SK-N-SH (cell line): ENCODE measurements around the gene ZNF438.

Source experiments
- CHD2 ChIP-seq: fragments of 150-350 bp; IDR thresholded peaks from 2 replicates; pipeline ENCODE4 v1.6.1; 2018; ENCODE audit warnings: low read length; ENCODE audit not compliant: partially characterized antibody
- CTCF ChIP-seq: fragments of 200-600 bp; sonication (generic); IDR thresholded peaks from 2 replicates; pipeline ENCODE4 v1.6.1; 2017; ENCODE audit warnings: antibody characterized with exemption, mild to moderate bottlenecking, moderate library complexity
- EP300 ChIP-seq, 2 experiments: IDR thresholded peaks; 2 replicates each; pipeline versions ENCODE4 v1.4.0 to v1.6.1; 2012; ENCODE audit warnings: borderline replicate concordance in 1 of 2, low read depth in 1 of 2, low read length in 1 of 2
- EZH2phosphoT487 ChIP-seq: fragments of 200-600 bp; sonication (generic); IDR thresholded peaks from 2 replicates; pipeline ENCODE4 v1.6.1; 2017; ENCODE audit warnings: low read depth, mixed run types, mild to moderate bottlenecking, antibody characterized with exemption, moderate library complexity, borderline replicate concordance
- FOXJ3 ChIP-seq: sonication (generic); formaldehyde crosslinking; IDR thresholded peaks from 2 replicates; pipeline ENCODE4 v1.5.1; 2020; ENCODE audit warnings: mild to moderate bottlenecking, missing genetic modification reagents
- MAX ChIP-seq: IDR thresholded peaks from 2 replicates; pipeline ENCODE4 v1.4.0; 2012; ENCODE audit warnings: low read depth
- MXI1 ChIP-seq: IDR thresholded peaks from 2 replicates; pipeline ENCODE4 v1.6.1; 2012; ENCODE audit warnings: mild to moderate bottlenecking, low read depth, low read length, improper control_type of control experiment
- POLR2AphosphoS5 ChIP-seq: IDR thresholded peaks from 2 replicates; pipeline ENCODE4 v1.6.1; 2012; ENCODE audit warnings: low read depth, low read length
- RCOR1 ChIP-seq: fragments of 150-350 bp; IDR thresholded peaks from 2 replicates; pipeline ENCODE4 v1.6.1; 2017; ENCODE audit warnings: antibody characterized with exemption, low read length

DNA sequence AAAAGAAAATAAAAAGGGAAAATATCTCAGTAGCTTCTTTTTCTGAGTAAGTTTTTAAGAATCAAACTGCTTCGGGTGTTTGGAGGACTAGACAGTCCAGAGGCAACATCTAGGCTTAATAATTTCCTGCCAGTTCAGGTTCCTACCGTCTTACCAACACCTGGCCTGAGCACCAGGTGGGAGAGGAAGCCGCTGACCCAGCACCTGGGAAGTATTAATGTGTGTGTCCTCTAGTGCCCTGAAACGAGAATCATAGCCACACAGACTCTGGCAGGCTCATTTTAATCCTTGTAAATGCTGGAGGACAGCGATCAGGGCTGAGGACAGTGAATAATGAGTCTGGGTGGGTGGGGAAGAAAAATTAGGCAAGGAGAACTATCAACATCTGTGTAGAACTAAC lies 137.4 kb downstream of the ZNF438 start:
- TF ChIP-seq CTCF = no peak
- no peak for TF ChIP-seq MAX
- TF ChIP-seq EZH2phosphoT487 = no peak
- TF ChIP-seq POLR2AphosphoS5 = no peak
- TF ChIP-seq MXI1 = no peak
- no peak for TF ChIP-seq EP300 (IDR thresholded peaks at IDR 0.05; ENCODE audit: borderline replicate concordance in 1 of 2, low read depth in 1 of 2, low read length in 1 of 2)
- no peak for TF ChIP-seq FOXJ3 (CRISPR knock-in tag)
- no peak for TF ChIP-seq CHD2
- TF ChIP-seq RCOR1 = no peak
